K562 (cell line): ENCODE measurements around the gene NAP1L4. TPM values are rescaled to one million over a fixed set of nuclear protein-coding genes. Genes with fewer than 3 reads are reported as not detected.

Experiments used
- ASH1L ChIP-seq: fragments of 450-650 bp; IDR thresholded peaks from 2 replicates; pipeline ENCODE4 v1.6.1; 2018; ENCODE audit warnings: borderline replicate concordance, mild to moderate bottlenecking, low read depth; ENCODE audit not compliant: partially characterized antibody
- KDM2B ChIP-seq: fragments of 250-450 bp; sonication (Bioruptor Pico); IDR thresholded peaks from 2 replicates; pipeline ENCODE4 v1.8.0; 2021; ENCODE audit warnings: mild to moderate bottlenecking, moderate library complexity
- KLF1 ChIP-seq: fragments of 450-650 bp; IDR thresholded peaks from 2 replicates; pipeline ENCODE4 v1.6.1; 2016; ENCODE audit warnings: missing genetic modification characterization, missing compliant biosample characterization
- MCM2 ChIP-seq: fragments of 450-650 bp; IDR thresholded peaks from 2 replicates; pipeline ENCODE4 v1.6.1; 2017; ENCODE audit warnings: low read depth, mild to moderate bottlenecking
- NFE2L1 ChIP-seq: fragments of 450-650 bp; IDR thresholded peaks from 2 replicates; pipeline ENCODE4 v1.6.1; 2016; ENCODE audit warnings: missing genetic modification characterization, low read depth, mild to moderate bottlenecking, missing compliant biosample characterization, moderate library complexity, borderline replicate concordance
- NFIX ChIP-seq: fragments of 250-450 bp; sonication (Bioruptor Pico); IDR thresholded peaks from 2 replicates; pipeline ENCODE4 v1.4.0; 2020; ENCODE audit warnings: low read depth, mild to moderate bottlenecking, moderate library complexity
- NR2C2 ChIP-seq, 2 experiments: fragments of 200-800 bp in 1 of 2; sonication (Bioruptor generic) in 1 of 2; sonication (generic) in 1 of 2; formaldehyde crosslinking in 1 of 2; IDR thresholded peaks; 2 replicates each; pipeline versions ENCODE4 v1.6.1 to v1.8.0; 2016 to 2022; ENCODE audit warnings: mild to moderate bottlenecking in 1 of 2, missing compliant biosample characterization in 1 of 2, missing genetic modification characterization in 1 of 2, missing genetic modification reagents in 1 of 2
- POLR2AphosphoS2 ChIP-seq: IDR thresholded peaks from 2 replicates; pipeline ENCODE4 v1.6.1; 2012; ENCODE audit warnings: low read length, improper control_type of control experiment
- POLR3A ChIP-seq: IDR thresholded peaks from 2 replicates; pipeline ENCODE4 v1.6.1; 2011; ENCODE audit warnings: borderline replicate concordance, mild to moderate bottlenecking, moderate library complexity; ENCODE audit not compliant: insufficient read length, insufficient read depth; ENCODE audit errors: extremely low read depth
- PYGO2 ChIP-seq: fragments of 450-650 bp; IDR thresholded peaks from 2 replicates; pipeline ENCODE4 v1.6.1; 2016; ENCODE audit warnings: mild to moderate bottlenecking, missing genetic modification characterization, moderate library complexity, missing compliant biosample characterization
- RB1 ChIP-seq: fragments of 450-650 bp; IDR thresholded peaks from 2 replicates; pipeline ENCODE4 v1.6.1; 2017; ENCODE audit warnings: low read depth, mild to moderate bottlenecking
- ZKSCAN1 ChIP-seq: fragments of 150-350 bp; IDR thresholded peaks from 2 replicates; pipeline ENCODE4 v1.6.1; 2016; ENCODE audit warnings: low read depth, low read length
- ZNF134 ChIP-seq: fragments of 250-450 bp; sonication (Bioruptor Pico); conservative IDR thresholded peaks from 2 replicates; pipeline ENCODE4 v1.4.0; 2020
- ZNF174 ChIP-seq: fragments of 250-450 bp; sonication (Bioruptor Pico); IDR thresholded peaks from 2 replicates; pipeline ENCODE4 v1.4.0; 2020; ENCODE audit warnings: mild to moderate bottlenecking
- ZNF764 ChIP-seq: fragments of 250-450 bp; sonication (Bioruptor Pico); IDR thresholded peaks from 2 replicates; pipeline ENCODE4 v1.4.0; 2020; ENCODE audit warnings: low read depth, mild to moderate bottlenecking, moderate library complexity
- ZNF77 ChIP-seq: fragments of 250-450 bp; sonication (Bioruptor Pico); IDR thresholded peaks from 2 replicates; pipeline ENCODE4 v1.5.0; 2020
- polyA plus RNA-seq, 8 experiments: library from polyadenylated mRNA; depleted of rRNA in 4 of 8; stranded (reverse) in 5 of 8; unstranded in 3 of 8; fragments of >200 nt; fragmentation: Nextera tagmentation in 2 of 8; fragmentation: Illumina TruSeq in 1 of 8; extraction: Ambion mirVana in 2 of 8; extraction: Trizol in 1 of 8; gene quantifications; 2 replicates each; pipeline versions ENCODE4 v1.2.1 to v1.2.3, GENCODE V29; 2011 to 2014; ENCODE audit warnings: inconsistent platforms in 1 of 8, missing spikeins in 1 of 8
- total RNA-seq, 7 experiments: library from RNA; depleted of rRNA in 6 of 7; stranded (reverse); fragments of >200 nt in 6 of 7; fragmentation: Illumina TruSeq in 2 of 7; extraction: Trizol in 2 of 7; gene quantifications; 2 replicates each; pipeline versions ENCODE4 v1.2.1 to v1.2.3, GENCODE V29; 2011 to 2021; ENCODE audit warnings: low replicate concordance in 1 of 7
- TF ChIP-seq, protein P1 (sequence below): sonication (generic); formaldehyde crosslinking; IDR thresholded peaks from 2 replicates; pipeline ENCODE4 v1.9.0; 2022; ENCODE audit warnings: mild to moderate bottlenecking, missing genetic modification reagents
- TF ChIP-seq, protein P2 (sequence below): fragments of 250-450 bp; sonication (Bioruptor Pico); IDR thresholded peaks from 2 replicates; pipeline ENCODE4 v1.4.0; 2020
- TF ChIP-seq, protein P3 (sequence below), 3 experiments: IDR thresholded peaks in 2 of 3; conservative IDR thresholded peaks in 1 of 3; 2 replicates each; pipeline ENCODE4 v1.5.1; 2011 to 2012; ENCODE audit warnings: low read length in 3 of 3, mild to moderate bottlenecking in 3 of 3, control low read depth in 2 of 3, improper control_type of control experiment in 1 of 3, inconsistent platforms in 1 of 3, low read depth in 1 of 3, mixed read lengths in 1 of 3, moderate library complexity in 1 of 3; ENCODE audit not compliant: insufficient read depth in 2 of 3
- TF ChIP-seq, protein P4 (sequence below): IDR thresholded peaks from 3 replicates; pipeline ENCODE4 v1.6.1; 2011; ENCODE audit warnings: borderline replicate concordance, mild to moderate bottlenecking; ENCODE audit not compliant: insufficient read length, insufficient read depth
- TF ChIP-seq, protein P5 (sequence below): IDR thresholded peaks from 2 replicates; pipeline ENCODE4 v1.6.1; 2011; ENCODE audit not compliant: insufficient read length; ENCODE audit errors: extremely low read depth
- TF ChIP-seq, protein P6 (sequence below): fragments of 450-650 bp; IDR thresholded peaks from 2 replicates; pipeline ENCODE4 v1.6.1; 2016; ENCODE audit warnings: missing biosample characterization, missing genetic modification characterization

The NAP1L4 gene
- total and polyA plus RNA-seq, 9 of the 15 experiments (the other 6 are each of a cell fraction or from before 2014, with no cell fraction given): 34.1 to 237 (median 179) TPM

DNA sequence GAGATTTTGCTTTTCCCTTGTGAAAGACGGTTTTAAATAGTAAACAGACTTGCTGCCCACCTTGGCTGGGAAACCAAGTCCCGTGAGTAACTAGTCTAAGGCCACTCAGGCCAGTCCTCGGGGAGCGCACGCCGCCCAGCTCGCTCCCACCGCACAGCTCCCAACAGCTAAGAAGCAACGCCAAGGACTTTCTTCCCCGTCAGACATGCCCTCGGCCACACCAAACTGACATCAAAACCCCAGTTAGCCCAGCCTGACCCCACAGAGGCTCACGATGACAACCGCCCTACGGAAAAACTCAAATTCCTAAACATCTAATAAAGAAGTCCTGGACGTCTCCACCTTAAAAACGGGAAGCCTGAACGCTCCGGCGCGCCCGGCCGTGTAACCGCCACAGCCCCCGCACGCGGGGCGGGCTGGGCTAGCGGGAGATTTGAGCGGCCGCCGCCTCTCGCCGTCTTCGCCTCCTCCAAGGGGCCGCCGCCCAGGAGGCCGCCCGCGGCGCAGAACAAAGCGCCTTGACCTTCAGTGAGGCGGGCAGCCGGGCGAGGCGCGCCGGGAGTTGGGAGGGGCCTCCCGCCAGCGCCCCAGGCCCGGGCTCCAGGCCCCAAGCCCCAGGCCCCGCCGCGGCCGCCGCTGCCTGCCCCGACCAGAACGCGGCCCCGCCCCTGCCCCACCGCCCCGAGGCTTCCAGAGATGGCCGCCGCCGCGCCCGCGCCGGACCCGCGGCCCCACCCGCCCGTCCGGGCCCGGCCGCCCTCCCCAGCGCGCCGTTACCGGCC, 486 bp downstream of the NAP1L4 start (continued):
- TF ChIP-seq KLF1 (no peak), RB1 (peak; percentile 78), ZNF77 (CRISPR knock-in tag) (no peak), NFIX (CRISPR knock-in tag) (no peak), KDM2B (no peak), ZNF174 (CRISPR knock-in tag) (no peak), ZKSCAN1 (no peak), PYGO2 (tag) (no peak), NFE2L1 (tag) (no peak), NR2C2 (CRISPR knock-in tag; IDR thresholded peaks at IDR 0.05) (no peak), NR2C2 (tag; IDR thresholded peaks at IDR 0.05) (no peak), ZNF134 (CRISPR knock-in tag) (no peak), POLR3A (no peak), ASH1L (no peak), POLR2AphosphoS2 (no peak), ZNF764 (CRISPR knock-in tag) (no peak), MCM2 (no peak)
- TF ChIP-seq, protein P1, sequence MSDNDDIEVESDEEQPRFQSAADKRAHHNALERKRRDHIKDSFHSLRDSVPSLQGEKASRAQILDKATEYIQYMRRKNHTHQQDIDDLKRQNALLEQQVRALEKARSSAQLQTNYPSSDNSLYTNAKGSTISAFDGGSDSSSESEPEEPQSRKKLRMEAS (CRISPR knock-in tag): no peak
- TF ChIP-seq, protein P2, sequence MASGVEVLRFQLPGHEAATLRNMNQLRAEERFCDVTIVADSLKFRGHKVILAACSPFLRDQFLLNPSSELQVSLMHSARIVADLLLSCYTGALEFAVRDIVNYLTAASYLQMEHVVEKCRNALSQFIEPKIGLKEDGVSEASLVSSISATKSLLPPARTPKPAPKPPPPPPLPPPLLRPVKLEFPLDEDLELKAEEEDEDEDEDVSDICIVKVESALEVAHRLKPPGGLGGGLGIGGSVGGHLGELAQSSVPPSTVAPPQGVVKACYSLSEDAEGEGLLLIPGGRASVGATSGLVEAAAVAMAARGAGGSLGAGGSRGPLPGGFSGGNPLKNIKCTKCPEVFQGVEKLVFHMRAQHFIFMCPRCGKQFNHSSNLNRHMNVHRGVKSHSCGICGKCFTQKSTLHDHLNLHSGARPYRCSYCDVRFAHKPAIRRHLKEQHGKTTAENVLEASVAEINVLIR (CRISPR knock-in tag): no peak
- TF ChIP-seq, protein P3, sequence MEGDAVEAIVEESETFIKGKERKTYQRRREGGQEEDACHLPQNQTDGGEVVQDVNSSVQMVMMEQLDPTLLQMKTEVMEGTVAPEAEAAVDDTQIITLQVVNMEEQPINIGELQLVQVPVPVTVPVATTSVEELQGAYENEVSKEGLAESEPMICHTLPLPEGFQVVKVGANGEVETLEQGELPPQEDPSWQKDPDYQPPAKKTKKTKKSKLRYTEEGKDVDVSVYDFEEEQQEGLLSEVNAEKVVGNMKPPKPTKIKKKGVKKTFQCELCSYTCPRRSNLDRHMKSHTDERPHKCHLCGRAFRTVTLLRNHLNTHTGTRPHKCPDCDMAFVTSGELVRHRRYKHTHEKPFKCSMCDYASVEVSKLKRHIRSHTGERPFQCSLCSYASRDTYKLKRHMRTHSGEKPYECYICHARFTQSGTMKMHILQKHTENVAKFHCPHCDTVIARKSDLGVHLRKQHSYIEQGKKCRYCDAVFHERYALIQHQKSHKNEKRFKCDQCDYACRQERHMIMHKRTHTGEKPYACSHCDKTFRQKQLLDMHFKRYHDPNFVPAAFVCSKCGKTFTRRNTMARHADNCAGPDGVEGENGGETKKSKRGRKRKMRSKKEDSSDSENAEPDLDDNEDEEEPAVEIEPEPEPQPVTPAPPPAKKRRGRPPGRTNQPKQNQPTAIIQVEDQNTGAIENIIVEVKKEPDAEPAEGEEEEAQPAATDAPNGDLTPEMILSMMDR (IDR thresholded peaks at IDR 0.05 in 2 of 3, conservative IDR thresholded peaks at IDR 0.05 in 1 of 3; ENCODE audit: insufficient read depth in 2 of 3, low read depth in 1 of 3, low read length in 3 of 3): no peak
- TF ChIP-seq, protein P4, sequence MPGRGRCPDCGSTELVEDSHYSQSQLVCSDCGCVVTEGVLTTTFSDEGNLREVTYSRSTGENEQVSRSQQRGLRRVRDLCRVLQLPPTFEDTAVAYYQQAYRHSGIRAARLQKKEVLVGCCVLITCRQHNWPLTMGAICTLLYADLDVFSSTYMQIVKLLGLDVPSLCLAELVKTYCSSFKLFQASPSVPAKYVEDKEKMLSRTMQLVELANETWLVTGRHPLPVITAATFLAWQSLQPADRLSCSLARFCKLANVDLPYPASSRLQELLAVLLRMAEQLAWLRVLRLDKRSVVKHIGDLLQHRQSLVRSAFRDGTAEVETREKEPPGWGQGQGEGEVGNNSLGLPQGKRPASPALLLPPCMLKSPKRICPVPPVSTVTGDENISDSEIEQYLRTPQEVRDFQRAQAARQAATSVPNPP: no peak
- TF ChIP-seq, protein P5, sequence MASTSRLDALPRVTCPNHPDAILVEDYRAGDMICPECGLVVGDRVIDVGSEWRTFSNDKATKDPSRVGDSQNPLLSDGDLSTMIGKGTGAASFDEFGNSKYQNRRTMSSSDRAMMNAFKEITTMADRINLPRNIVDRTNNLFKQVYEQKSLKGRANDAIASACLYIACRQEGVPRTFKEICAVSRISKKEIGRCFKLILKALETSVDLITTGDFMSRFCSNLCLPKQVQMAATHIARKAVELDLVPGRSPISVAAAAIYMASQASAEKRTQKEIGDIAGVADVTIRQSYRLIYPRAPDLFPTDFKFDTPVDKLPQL: no peak
- TF ChIP-seq, protein P6, sequence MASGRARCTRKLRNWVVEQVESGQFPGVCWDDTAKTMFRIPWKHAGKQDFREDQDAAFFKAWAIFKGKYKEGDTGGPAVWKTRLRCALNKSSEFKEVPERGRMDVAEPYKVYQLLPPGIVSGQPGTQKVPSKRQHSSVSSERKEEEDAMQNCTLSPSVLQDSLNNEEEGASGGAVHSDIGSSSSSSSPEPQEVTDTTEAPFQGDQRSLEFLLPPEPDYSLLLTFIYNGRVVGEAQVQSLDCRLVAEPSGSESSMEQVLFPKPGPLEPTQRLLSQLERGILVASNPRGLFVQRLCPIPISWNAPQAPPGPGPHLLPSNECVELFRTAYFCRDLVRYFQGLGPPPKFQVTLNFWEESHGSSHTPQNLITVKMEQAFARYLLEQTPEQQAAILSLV (tag): no peak
